ENCODE results near the gene RABEP2. TPM values are rescaled to one million over a fixed set of nuclear protein-coding genes. Genes with fewer than 3 reads are reported as not detected.
"Not testable (repeated sequence)": the region's sequence is repeated elsewhere in the genome, so short reads cannot be mapped to it uniquely, and the experiment has no call there.

RABEP2 gene
- total RNA-seq: 33.3 and 34.9 TPM in 2 replicates
- long read RNA-seq, partial matches to known transcripts: 0 of 1 reads
- long read RNA-seq, other reads (novel, unspliced or antisense): 1 of 1 reads

GRCh38 chr16:28924762-28925385, at the start of gene RABEP2:
RABEP2 (minus strand) TSS chr16:28925238; CDS start chr16:28925163, 75 bp downstream.
- Mint-ChIP-seq H3K36me3 (ENCODE audit: insufficient read depth) (peaks cover 4% of the 10 kb centered on the region), H3K4me3 (ENCODE audit: low read depth) (peak within 1 kb of the TSS; percentile 98), H3K27ac (peak within 1 kb of the TSS; percentile 97), H3K4me1 (ENCODE audit: low read depth) (peaks cover 15% of the 10 kb centered on the region), H3K27me3 (no peaks in the 10 kb centered on the region), H3K9me3 (ENCODE audit: low read depth) (no peaks in the 10 kb centered on the region)
- peak; percentile 5 for TF ChIP-seq CTCF (IDR thresholded peaks at IDR 0.05; ENCODE audit: unreplicated experiment)
- DNase-seq (ENCODE audit: low spot score, unreplicated experiment): peak; percentile 99

- no peaks in the 10 kb centered on the region for H3K27me3 Mint-ChIP-seq
- peaks cover 9% of the 10 kb centered on the region for H3K4me1 Mint-ChIP-seq (ENCODE audit: low read depth)
- no peak for TF ChIP-seq CTCF (IDR thresholded peaks at IDR 0.05; ENCODE audit: unreplicated experiment)
- H3K27ac Mint-ChIP-seq: peak within 1 kb of the TSS; percentile 97
- peak; percentile 89 for DNase-seq (ENCODE audit: low spot score, unreplicated experiment)
- peak within 1 kb of the TSS; percentile 90 for H3K4me3 Mint-ChIP-seq (ENCODE audit: low read depth)
- H3K9me3 Mint-ChIP-seq (ENCODE audit: low read depth): no peaks in the 10 kb centered on the region
- H3K36me3 Mint-ChIP-seq (ENCODE audit: insufficient read depth): peaks cover 2% of the 10 kb centered on the region
These were observed 49.6 kb upstream of the RABEP2 start, which contains the start of gene SPNS1 for GRCh38 chr16:28974437-28975157. SPNS1 (plus strand) TSS chr16:28974778; CDS start chr16:28975152, 374 bp downstream.

GRCh38 chr16:28974007-28974436, 49.0 kb upstream of the RABEP2 start:
- Mint-ChIP-seq H3K4me1 (ENCODE audit: low read depth) (peaks cover 9% of the 10 kb centered on the region), H3K9me3 (ENCODE audit: low read depth) (no peaks in the 10 kb centered on the region), H3K4me3 (ENCODE audit: low read depth) (peak overlapping the region; percentile 90), H3K27me3 (no peaks in the 10 kb centered on the region), H3K36me3 (ENCODE audit: insufficient read depth) (peaks cover 2% of the 10 kb centered on the region), H3K27ac (peak overlapping the region; percentile 97)
- peak; percentile 72 for TF ChIP-seq CTCF (IDR thresholded peaks at IDR 0.05; ENCODE audit: unreplicated experiment)
- peak; percentile 34 for DNase-seq (ENCODE audit: low spot score, unreplicated experiment)

GRCh38 chr16:28969696-28970095, 44.7 kb upstream of the RABEP2 start:
- H3K4me1 Mint-ChIP-seq (ENCODE audit: low read depth); H3K27me3 Mint-ChIP-seq; H3K36me3 Mint-ChIP-seq (ENCODE audit: insufficient read depth); H3K9me3 Mint-ChIP-seq (ENCODE audit: low read depth); H3K4me3 Mint-ChIP-seq (ENCODE audit: low read depth); H3K27ac Mint-ChIP-seq; DNase-seq (ENCODE audit: low spot score, unreplicated experiment): not testable (repeated sequence)

- Mint-ChIP-seq H3K4me3 (ENCODE audit: low read depth) (no peak overlapping the region), H3K27ac (no peak overlapping the region), H3K9me3 (ENCODE audit: low read depth) (no peaks in the 10 kb centered on the region), H3K27me3 (no peaks in the 10 kb centered on the region), H3K4me1 (ENCODE audit: low read depth) (no peaks in the 10 kb centered on the region), H3K36me3 (ENCODE audit: insufficient read depth) (peaks cover 9% of the 10 kb centered on the region)
- no peak for TF ChIP-seq CTCF (IDR thresholded peaks at IDR 0.05; ENCODE audit: unreplicated experiment)
- no peak for DNase-seq (ENCODE audit: low spot score, unreplicated experiment)
These were observed 42.1 kb upstream of the RABEP2 start for GRCh38 chr16:28967156-28967555.

Data from progenitor cell of endocrine pancreas (in vitro differentiated cells).